ENCODE measurements around the gene LEMD1.
"Not testable (repeated sequence)": the region's sequence is repeated elsewhere in the genome, so short reads cannot be mapped to it uniquely, and the experiment has no call there.

The LEMD1 gene

GRCh38 chr1:205429762-205430695 lies 8.2 kb upstream of the LEMD1 start:
- DNase-seq (ENCODE audit: low read depth) = no peak

GRCh38 chr1:205424901-205425600 lies 3.2 kb upstream of the LEMD1 start:
- DNase-seq (ENCODE audit: low read depth) = no peak

- DNase-seq (ENCODE audit: low read depth) = no peak
These were observed 2.1 kb upstream of the LEMD1 start for GRCh38 chr1:205423814-205424399.

- DNase-seq (ENCODE audit: low read depth) = no peak
These were observed 1.3 kb upstream of the LEMD1 start for GRCh38 chr1:205422993-205423642.

- DNase-seq (ENCODE audit: low read depth) = no peak
These were observed 918 bp downstream of the LEMD1 start for GRCh38 chr1:205420938-205421337.

GRCh38 chr1:205417870-205418635 lies 3.8 kb downstream of the LEMD1 start:
- no peak for DNase-seq (ENCODE audit: low read depth)

GRCh38 chr1:205416322-205416721 lies 5.5 kb downstream of the LEMD1 start:
- no peak for DNase-seq (ENCODE audit: low read depth)

- no peak for DNase-seq (ENCODE audit: low read depth)
These were observed 11.1 kb downstream of the LEMD1 start for GRCh38 chr1:205410581-205411298.

- DNase-seq (ENCODE audit: low read depth) = no peak
These were observed 13.9 kb downstream of the LEMD1 start for GRCh38 chr1:205407970-205408369.

- DNase-seq (ENCODE audit: low read depth) = not testable (repeated sequence)
These were observed 15.6 kb downstream of the LEMD1 start for GRCh38 chr1:205406252-205406651.

- DNase-seq (ENCODE audit: low read depth) = not testable (repeated sequence)
These were observed 17.4 kb downstream of the LEMD1 start for GRCh38 chr1:205404484-205404883.

GRCh38 chr1:205398586-205398985 lies 23.3 kb downstream of the LEMD1 start:
- no peak for DNase-seq (ENCODE audit: low read depth)

GRCh38 chr1:205396967-205397616 lies 24.8 kb downstream of the LEMD1 start:
- DNase-seq (ENCODE audit: low read depth) = no peak

GRCh38 chr1:205395616-205396015 lies 26.2 kb downstream of the LEMD1 start:
- DNase-seq (ENCODE audit: low read depth) = no peak

GRCh38 chr1:205392650-205393049 lies 29.2 kb downstream of the LEMD1 start:
- DNase-seq (ENCODE audit: low read depth) = no peak

- DNase-seq (ENCODE audit: low read depth) = no peak
These were observed 30.5 kb downstream of the LEMD1 start for GRCh38 chr1:205391386-205391785.

GRCh38 chr1:205387845-205388244 lies 34.0 kb downstream of the LEMD1 start:
- DNase-seq (ENCODE audit: low read depth) = no peak

GRCh38 chr1:205382990-205383389 lies 38.9 kb downstream of the LEMD1 start:
- not testable (repeated sequence) for DNase-seq (ENCODE audit: low read depth)

GRCh38 chr1:205382561-205382960 lies 39.3 kb downstream of the LEMD1 start:
- DNase-seq (ENCODE audit: low read depth) = no peak

GRCh38 chr1:205381305-205381704 lies 40.6 kb downstream of the LEMD1 start:
- DNase-seq (ENCODE audit: low read depth) = no peak

Data from activated T-helper 9 cell treated with anti-CD3 and anti-CD28 coated beads, Interleukin-2, amount 50 U/mL, for 16 hours (primary cell).